ENCODE measurements around the gene DEPDC1B. TPM values are rescaled to one million over a fixed set of nuclear protein-coding genes. Genes with fewer than 3 reads are reported as not detected.
"Not testable (repeated sequence)": the region's sequence is repeated elsewhere in the genome, so short reads cannot be mapped to it uniquely, and the experiment has no call there.

The DEPDC1B gene
- total RNA-seq, 1 donor from 2014 or later = 0.30 TPM

DNA sequence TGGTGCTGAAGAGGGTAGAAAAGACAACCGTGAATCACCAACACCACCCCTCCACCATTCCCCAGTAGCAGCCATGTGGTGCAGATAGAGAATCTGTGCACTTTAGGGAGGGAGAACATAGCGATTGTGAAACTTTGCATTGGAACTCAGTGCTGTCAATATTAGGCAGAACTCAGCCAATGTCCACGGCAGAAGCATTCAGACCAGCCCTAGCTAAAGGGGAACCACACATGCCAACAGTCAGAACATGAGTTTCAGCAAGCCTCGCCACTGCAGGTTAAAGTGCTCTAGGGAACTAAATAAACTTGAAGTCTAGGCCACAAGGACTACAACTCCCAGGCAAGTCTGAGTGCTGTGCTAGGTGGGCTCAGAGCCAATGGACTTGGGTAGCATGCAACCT lies 38.5 kb upstream of the DEPDC1B start:
- H3K36me3 ChIP-seq = no peaks in the 10 kb centered on the region
- intact Hi-C loops (cut with micrococcal nuclease) = no loop called here
- no peak overlapping the region for H3K27ac ChIP-seq (replicated peaks)
- H3K4me3 ChIP-seq = no peak overlapping the region
- no peaks in the 10 kb centered on the region for H3K27me3 ChIP-seq (ENCODE audit: low read depth)
- H3K9me3 ChIP-seq (replicated peaks) = peaks cover 29% of the 10 kb centered on the region
- no peaks in the 10 kb centered on the region for H3K4me1 ChIP-seq
- TF ChIP-seq, protein P1, sequence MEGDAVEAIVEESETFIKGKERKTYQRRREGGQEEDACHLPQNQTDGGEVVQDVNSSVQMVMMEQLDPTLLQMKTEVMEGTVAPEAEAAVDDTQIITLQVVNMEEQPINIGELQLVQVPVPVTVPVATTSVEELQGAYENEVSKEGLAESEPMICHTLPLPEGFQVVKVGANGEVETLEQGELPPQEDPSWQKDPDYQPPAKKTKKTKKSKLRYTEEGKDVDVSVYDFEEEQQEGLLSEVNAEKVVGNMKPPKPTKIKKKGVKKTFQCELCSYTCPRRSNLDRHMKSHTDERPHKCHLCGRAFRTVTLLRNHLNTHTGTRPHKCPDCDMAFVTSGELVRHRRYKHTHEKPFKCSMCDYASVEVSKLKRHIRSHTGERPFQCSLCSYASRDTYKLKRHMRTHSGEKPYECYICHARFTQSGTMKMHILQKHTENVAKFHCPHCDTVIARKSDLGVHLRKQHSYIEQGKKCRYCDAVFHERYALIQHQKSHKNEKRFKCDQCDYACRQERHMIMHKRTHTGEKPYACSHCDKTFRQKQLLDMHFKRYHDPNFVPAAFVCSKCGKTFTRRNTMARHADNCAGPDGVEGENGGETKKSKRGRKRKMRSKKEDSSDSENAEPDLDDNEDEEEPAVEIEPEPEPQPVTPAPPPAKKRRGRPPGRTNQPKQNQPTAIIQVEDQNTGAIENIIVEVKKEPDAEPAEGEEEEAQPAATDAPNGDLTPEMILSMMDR (IDR thresholded peaks at IDR 0.05; ENCODE audit: borderline replicate concordance) = no peak
- no peak for DNase-seq

DNA sequence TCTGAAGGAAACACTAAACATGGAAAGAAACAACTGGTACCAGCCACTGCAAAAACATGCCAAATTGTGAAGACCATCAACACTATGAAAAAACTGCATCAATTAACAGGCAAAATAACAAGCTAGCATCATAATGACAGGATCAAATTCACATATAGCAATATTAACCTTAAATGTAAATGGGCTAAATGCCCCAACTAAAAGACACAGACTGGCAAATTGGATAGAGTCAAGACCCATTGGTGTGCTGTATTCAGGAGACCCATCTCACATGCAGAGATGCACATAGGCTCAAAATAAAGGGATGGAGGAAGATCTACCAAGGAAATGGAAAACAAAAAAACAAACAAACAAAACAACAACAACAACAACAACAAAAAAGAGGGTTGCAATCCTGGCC lies 30.9 kb upstream of the DEPDC1B start:
- H3K9me3 ChIP-seq (replicated peaks); H3K36me3 ChIP-seq; DNase-seq; H3K4me3 ChIP-seq; H3K4me1 ChIP-seq; H3K27ac ChIP-seq (replicated peaks); intact Hi-C loops (cut with micrococcal nuclease); H3K27me3 ChIP-seq (ENCODE audit: low read depth): not testable (repeated sequence)

DNA sequence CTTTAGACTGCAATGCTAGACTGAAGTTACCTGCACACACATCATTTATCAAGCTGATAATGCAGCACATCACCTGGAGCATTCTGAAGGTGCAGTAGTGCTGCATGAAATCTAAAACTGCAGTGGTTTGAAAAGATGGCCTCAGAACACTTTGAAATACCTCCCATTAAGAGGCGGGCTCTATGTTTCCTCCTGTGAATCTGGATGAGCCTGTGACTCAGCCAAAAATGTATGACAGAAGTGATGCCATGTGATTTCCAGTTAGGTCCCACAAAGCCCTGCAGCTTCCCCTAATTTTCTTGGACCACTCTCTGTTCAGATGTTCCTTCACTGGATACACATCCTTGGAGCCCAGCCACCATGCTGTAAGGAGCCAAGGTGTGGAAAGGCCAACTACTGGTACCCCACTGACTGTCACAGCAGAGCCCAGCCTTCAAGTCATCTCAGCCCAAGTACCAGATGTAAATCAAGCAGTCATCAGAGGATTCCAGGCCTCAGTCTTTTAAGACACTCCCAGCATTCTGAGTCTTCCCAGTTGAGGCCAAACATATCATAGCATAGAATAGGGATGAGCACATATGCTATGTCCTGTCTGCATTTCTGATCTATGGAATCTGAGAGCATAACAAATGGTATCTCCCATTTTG lies 27.2 kb upstream of the DEPDC1B start:
- H3K4me3 ChIP-seq = no peak overlapping the region
- no peaks in the 10 kb centered on the region for H3K9me3 ChIP-seq (replicated peaks)
- H3K27ac ChIP-seq (replicated peaks) = no peak overlapping the region
- no peaks in the 10 kb centered on the region for H3K4me1 ChIP-seq
- intact Hi-C loops (cut with micrococcal nuclease) = no loop called here
- H3K36me3 ChIP-seq = no peaks in the 10 kb centered on the region
- TF ChIP-seq, protein P1 (IDR thresholded peaks at IDR 0.05; ENCODE audit: borderline replicate concordance) = no peak
- DNase-seq = no peak
- no peaks in the 10 kb centered on the region for H3K27me3 ChIP-seq (ENCODE audit: low read depth)

DNA sequence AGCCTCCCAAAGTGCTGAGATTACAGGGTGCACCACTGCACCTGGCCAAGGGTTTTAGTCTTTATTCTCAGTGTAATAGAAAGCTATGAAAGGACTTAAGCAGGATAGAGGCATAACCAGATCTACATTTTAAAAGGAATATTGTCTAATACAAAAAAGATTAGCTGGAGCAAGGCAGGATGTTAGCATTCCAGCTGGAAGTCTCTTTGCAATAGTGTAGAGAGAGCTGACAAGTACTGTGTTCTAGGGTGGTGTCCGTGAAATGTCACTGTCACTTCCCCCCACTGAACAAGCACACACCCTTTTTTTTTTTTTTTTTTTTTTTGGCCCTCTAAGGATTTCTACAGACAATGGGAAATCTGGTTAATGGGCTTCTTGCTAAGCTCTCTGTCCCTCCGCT lies 24.2 kb upstream of the DEPDC1B start:
- no peaks in the 10 kb centered on the region for H3K4me1 ChIP-seq
- no peaks in the 10 kb centered on the region for H3K27me3 ChIP-seq (ENCODE audit: low read depth)
- no peak overlapping the region for H3K27ac ChIP-seq (replicated peaks)
- no peaks in the 10 kb centered on the region for H3K9me3 ChIP-seq (replicated peaks)
- H3K4me3 ChIP-seq = no peak overlapping the region
- H3K36me3 ChIP-seq = no peaks in the 10 kb centered on the region
- intact Hi-C loops (cut with micrococcal nuclease) = no loop called here
- no peak for DNase-seq
- TF ChIP-seq, protein P1 (IDR thresholded peaks at IDR 0.05; ENCODE audit: borderline replicate concordance) = no peak

DNA sequence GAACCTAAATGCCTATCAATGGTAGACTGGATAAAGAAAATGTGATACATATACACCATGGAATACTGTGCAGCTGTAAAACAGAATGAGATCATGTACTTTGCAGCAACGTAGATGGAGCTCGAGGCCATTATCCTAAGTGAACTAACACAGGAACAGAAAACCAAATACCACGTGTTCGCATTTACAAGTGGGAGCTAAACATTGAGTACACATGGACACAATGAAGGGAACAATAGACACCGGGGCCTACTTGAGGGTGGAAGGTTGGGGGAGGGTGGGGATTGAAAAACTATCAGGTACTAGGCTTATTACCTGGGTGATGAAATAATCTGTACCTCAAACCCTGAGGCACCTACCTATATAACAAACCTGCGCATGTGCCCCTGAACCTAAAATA lies 22.4 kb upstream of the DEPDC1B start:
- no peaks in the 10 kb centered on the region for H3K36me3 ChIP-seq
- H3K27me3 ChIP-seq (ENCODE audit: low read depth) = peaks cover 3% of the 10 kb centered on the region
- intact Hi-C loops (cut with micrococcal nuclease) = no loop called here
- H3K4me3 ChIP-seq = no peak overlapping the region
- no peaks in the 10 kb centered on the region for H3K9me3 ChIP-seq (replicated peaks)
- H3K27ac ChIP-seq (replicated peaks) = no peak overlapping the region
- no peak for DNase-seq
- TF ChIP-seq, protein P1 (IDR thresholded peaks at IDR 0.05; ENCODE audit: borderline replicate concordance) = no peak
- no peaks in the 10 kb centered on the region for H3K4me1 ChIP-seq

DNA sequence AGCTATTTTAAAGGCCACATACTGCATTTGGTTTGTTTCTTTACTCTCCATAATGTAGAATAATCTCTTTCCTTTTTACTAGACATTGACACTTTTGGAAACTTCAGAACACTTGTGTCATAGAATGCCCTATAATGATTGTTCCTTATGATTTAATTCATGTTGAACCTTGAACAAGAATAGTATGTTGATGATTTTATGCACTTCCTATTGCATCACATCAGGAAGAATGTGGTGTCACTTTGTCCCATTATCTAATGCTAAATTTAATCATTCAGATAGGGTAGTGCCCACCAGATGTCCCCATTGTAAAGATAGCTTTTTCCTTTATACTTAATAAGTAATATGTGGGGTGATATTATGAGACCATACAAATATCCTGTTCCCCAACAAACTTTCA lies 19.4 kb upstream of the DEPDC1B start:
- peaks cover 14% of the 10 kb centered on the region for H3K27me3 ChIP-seq (ENCODE audit: low read depth)
- H3K27ac ChIP-seq (replicated peaks) = no peak overlapping the region
- H3K36me3 ChIP-seq = no peaks in the 10 kb centered on the region
- TF ChIP-seq, protein P1 (IDR thresholded peaks at IDR 0.05; ENCODE audit: borderline replicate concordance) = no peak
- DNase-seq = no peak
- H3K4me3 ChIP-seq = no peak overlapping the region
- H3K4me1 ChIP-seq = no peaks in the 10 kb centered on the region
- peaks cover 4% of the 10 kb centered on the region for H3K9me3 ChIP-seq (replicated peaks)
- intact Hi-C loops (cut with micrococcal nuclease) = no loop called here

Data from left ventricle myocardium inferior (tissue), 1 donor.